ENCODE data around the gene LRCH1. TPM values are rescaled to one million over a fixed set of nuclear protein-coding genes. Genes with fewer than 3 reads are reported as not detected.
A peak's percentile ranks its signal among the peaks of the same experiment; 100 is the strongest.

LRCH1 gene
- total and polyA plus RNA-seq, 10 of the 15 experiments (the other 5 are each of a cell fraction or from before 2014, with no cell fraction given) = 5.3 to 48.9 (median 14.4) TPM

GRCh38 chr13:46576762-46577161 lies 23.8 kb downstream of the LRCH1 start (continued):
- TF ChIP-seq ZBTB40 (IDR thresholded peaks at IDR 0.05; ENCODE audit: borderline replicate concordance) = no peak
- no peak for TF ChIP-seq ZNF274 (IDR thresholded peaks at IDR 0.05; ENCODE audit: insufficient read depth, insufficient read length)
- no peak for TF ChIP-seq ETV6 (conservative IDR thresholded peaks at IDR 0.05 in 1 of 2, IDR thresholded peaks at IDR 0.05 in 1 of 2; ENCODE audit: borderline replicate concordance in 1 of 2, low read depth in 1 of 2)
- no peak for TF ChIP-seq PAX5 (IDR thresholded peaks at IDR 0.05; ENCODE audit: borderline replicate concordance, low read depth, low read length)

GRCh38 chr13:46577696-46578589 lies 25.0 kb downstream of the LRCH1 start:
- Histone ChIP-seq H3K4me2 (ENCODE audit: control insufficient read depth, insufficient read depth) (peak overlapping the region; percentile 80), H3K4me1 (ENCODE audit: control insufficient read depth, insufficient read depth, low read length) (peaks cover 76% of the 10 kb centered on the region), H3K79me2 (ENCODE audit: control insufficient read depth, insufficient read depth, low read length) (peaks cover 96% of the 10 kb centered on the region), H3K4me3 (peak overlapping the region; percentile 71), H3K27ac (ENCODE audit: control insufficient read depth, insufficient read depth) (peak overlapping the region; percentile 83), H3K36me3 (ENCODE audit: control insufficient read depth in 2 of 2, insufficient read depth in 2 of 2, low read length in 1 of 2) (peaks cover 0 to 5% of the 10 kb centered on the region in 2 experiments; a peak in 1 of 4 replicates), H3K27me3 (replicated peaks in 1 of 2; ENCODE audit: control insufficient read depth in 2 of 2, insufficient read depth in 2 of 2, low read length in 1 of 2) (no peaks in the 10 kb centered on the region), H3K9ac (ENCODE audit: control insufficient read depth, insufficient read depth, low read length) (peak overlapping the region; percentile 31; the same call in 1 of the 2 replicates), H4K20me1 (ENCODE audit: control insufficient read depth, insufficient read depth) (no peaks in the 10 kb centered on the region), H3K9me3 (replicated peaks; ENCODE audit: control insufficient read depth, insufficient read depth, low read length) (no peaks in the 10 kb centered on the region), H2AFZ (ENCODE audit: control insufficient read depth, low read depth, low read length) (no peak overlapping the region)
- ChIA-PET POLR2A (interaction anchor here (0.7 to 4.0 kb wide), 23 partner anchors 10 to 102 kb away, joined by 3 to 27 read pairs (median 5); partner anchors contain the start of gene LRCH1), SMC1A (ENCODE audit: uncharacterized antibody, unreplicated experiment) (interaction anchor here (0.6 to 30.5 kb wide), 35 partner anchors 8 to 882 kb away, joined by 3 to 367 read pairs (median 6); partner anchors contain the start of gene LRCH1), RAD21 (ENCODE audit: unreplicated experiment) (interaction anchor here (0.6 to 8.4 kb wide), 34 partner anchors 8 to 396 kb away, joined by 3 to 97 read pairs (median 5); partner anchors contain the start of genes LCP1 and LRCH1), CTCF (interaction anchor here (1.0 to 4.6 kb wide), 12 partner anchors 8 to 136 kb away, joined by 3 to 37 read pairs (median 4); partner anchors contain the start of gene LRCH1)
- no peak for DNase-seq (ENCODE audit: low read depth, low spot score)
- no peak for FAIRE-seq
- intact Hi-C loops (cut with micrococcal nuclease; ENCODE audit: unreplicated experiment) = loop anchor here (2.0 to 10.0 kb wide), 2 partner anchors 23 to 403 kb away; no protein-coding TSS in a partner anchor
- TSS peak; percentile 82 for BruUV-seq (replicated peaks)
- peak; percentile 46 for ATAC-seq
- in situ Hi-C loops (cut with MboI) = no loop called here
- under 1% methylated on average over 10 of the region's 10 CpGs for WGBS (ENCODE audit: insufficient coverage, insufficient replicate concordance, low lambda C conversion rate, missing lambda C conversion rate)
- TF ChIP-seq RUNX3 (IDR thresholded peaks at IDR 0.05; ENCODE audit: low read length) = peak; percentile 61
- peak; percentile 20; the same call in 1 of the 2 replicates for TF ChIP-seq PKNOX1 (IDR thresholded peaks at IDR 0.05)
- TF ChIP-seq MXI1 (IDR thresholded peaks at IDR 0.05; ENCODE audit: low read depth, low read length) = peak; percentile 66
- no peak for TF ChIP-seq SMARCA5 (IDR thresholded peaks at IDR 0.05)
- no peak for TF ChIP-seq NRF1 (conservative IDR thresholded peaks at IDR 0.05; ENCODE audit: low read depth, low read length)
- TF ChIP-seq ZNF24 (IDR thresholded peaks at IDR 0.05) = 0 out of 2 replicates have a peak, but pooled peaks have one; percentile 3
- no peak for TF ChIP-seq NR2F1 (conservative IDR thresholded peaks at IDR 0.05)
- peak; percentile 39; the same call in 1 of the 2 replicates for TF ChIP-seq POLR2AphosphoS5 (IDR thresholded peaks at IDR 0.05; ENCODE audit: low read length)
- TF ChIP-seq E2F4 (IDR thresholded peaks at IDR 0.05; ENCODE audit: low read depth, low read length) = no peak
- peak; percentile 47; the same call in 1 of the 2 replicates for TF ChIP-seq POLR2AphosphoS2 (IDR thresholded peaks at IDR 0.05; ENCODE audit: low read depth, low read length)

Measured in GM12878 (cell line).